H1 (cell line): Measurements from ENCODE around the gene PGAP3. TPM values are rescaled to one million over a fixed set of nuclear protein-coding genes. Genes with fewer than 3 reads are reported as not detected.

ENCODE experiments used
- CTCF ChIA-PET: fragments of 300-600 bp; sonication (Branson Sonifier 250); formaldehyde crosslinking; loops from one replicate; lab custom pipeline; 2021; ENCODE audit not compliant: partially characterized antibody; lab: Charles Lee
- POLR2A ChIA-PET: fragments of 300-600 bp; sonication (Branson Sonifier 250); formaldehyde crosslinking; loops from one replicate; lab custom pipeline; 2021; ENCODE audit warnings: inconsistent platforms; ENCODE audit not compliant: partially characterized antibody; lab: Charles Lee
- DNase-seq, 2 experiments: peaks; one replicate each; pipeline versions ENCODE4 v3.0.0 to v3.0.0-alpha.2; 2010 to 2022; ENCODE audit warnings: low spot score in 2 of 2, low read depth in 1 of 2, mixed read lengths in 1 of 2
- FAIRE-seq: peaks from 2 replicates; lab custom pipeline; 2011; peaks lifted over from hg19 to GRCh38; lab: Jason Lieb, UNC
- H2AFZ ChIP-seq: 2 replicates; pipeline ENCODE4 v1.8.1; 2012; ENCODE audit warnings: low read length, inconsistent platforms
- H2AK5ac ChIP-seq: 2 replicates; pipeline ENCODE4 v1.6.1; 2013; ENCODE audit warnings: low read depth, low read length
- H2BK120ac ChIP-seq: replicated peaks from 2 replicates; pipeline ENCODE3; 2013; ENCODE audit warnings: low read depth, low read length, inconsistent platforms
- H2BK12ac ChIP-seq: 2 replicates; pipeline ENCODE4 v1.6.1; 2013; ENCODE audit warnings: low read depth, low read length
- H2BK15ac ChIP-seq: 2 replicates; pipeline ENCODE4 v1.6.1; 2013; ENCODE audit warnings: low read length
- H2BK20ac ChIP-seq: 2 replicates; pipeline ENCODE4 v1.6.1; 2013; ENCODE audit warnings: low read length
- H2BK5ac ChIP-seq: 2 replicates; pipeline ENCODE4 v1.6.1; 2013; ENCODE audit warnings: low read depth, low read length
- H3K14ac ChIP-seq: 2 replicates; pipeline ENCODE4 v1.6.1; 2013; ENCODE audit warnings: inconsistent platforms; ENCODE audit not compliant: insufficient read length
- H3K18ac ChIP-seq: 2 replicates; pipeline ENCODE4 v1.6.1; 2013; ENCODE audit warnings: low read length; ENCODE audit errors: extremely low read depth
- H3K23ac ChIP-seq: 2 replicates; pipeline ENCODE4 v1.6.1; 2013; ENCODE audit warnings: inconsistent platforms; ENCODE audit not compliant: insufficient read length
- H3K23me2 ChIP-seq: 2 replicates; pipeline ENCODE4 v1.6.1; 2013; ENCODE audit warnings: low read depth, low read length
- H3K27ac ChIP-seq: 2 replicates; pipeline ENCODE4 v1.6.1; 2011; ENCODE audit warnings: low read depth, low read length, inconsistent platforms
- H3K27me3 ChIP-seq, 4 experiments: replicated peaks in 1 of 4; 1 replicate in 1 of 4; 2 replicates in 3 of 4; pipeline versions ENCODE4 v1.6.1 to v1.8.1; 2011 to 2013; ENCODE audit warnings: low read length in 3 of 4, mild to moderate bottlenecking in 3 of 4, inconsistent platforms in 2 of 4, mixed read lengths in 2 of 4, moderate library complexity in 1 of 4; ENCODE audit not compliant: control insufficient read depth in 3 of 4, insufficient read depth in 3 of 4; ENCODE audit errors: extremely low read depth in 1 of 4
- H3K36me3 ChIP-seq, 4 experiments: 2 replicates each; pipeline versions ENCODE4 v1.6.1 to v1.8.1; 2011 to 2013; ENCODE audit warnings: mild to moderate bottlenecking in 4 of 4, low read length in 3 of 4, moderate library complexity in 2 of 4, control low read depth in 1 of 4, inconsistent platforms in 1 of 4; ENCODE audit not compliant: insufficient read depth in 4 of 4, control insufficient read depth in 2 of 4
- H3K4ac ChIP-seq: replicated peaks from 2 replicates; pipeline ENCODE3; 2013; ENCODE audit warnings: low read length, low read depth, mixed read lengths, inconsistent platforms; ENCODE audit not compliant: insufficient read length
- H3K4me1 ChIP-seq, 4 experiments: replicated peaks in 1 of 4; 1 replicate in 1 of 4; 2 replicates in 3 of 4; pipeline versions ENCODE4 v1.6.1 to v1.8.1; 2011 to 2013; ENCODE audit warnings: low read length in 3 of 4, inconsistent platforms in 2 of 4, mixed read lengths in 1 of 4; ENCODE audit not compliant: insufficient read depth in 4 of 4, control insufficient read depth in 3 of 4
- H3K4me2 ChIP-seq, 2 experiments: 2 replicates each; pipeline versions ENCODE4 v1.6.1 to v1.8.1; 2011 to 2013; ENCODE audit warnings: low read depth in 2 of 2, low read length in 2 of 2, control low read depth in 1 of 2, inconsistent platforms in 1 of 2, mild to moderate bottlenecking in 1 of 2; ENCODE audit not compliant: insufficient read depth in 1 of 2
- H3K4me3 ChIP-seq, 4 experiments: fragments of 200-600, 300-600 bp in 1 of 4; sonication (generic), shearing (Covaris generic), sonication (Bioruptor Twin) in 1 of 4; 2 replicates each; pipeline versions ENCODE4 v1.5.1 to v1.8.1; 2011 to 2016; ENCODE audit warnings: low read length in 4 of 4, low read depth in 3 of 4, control low read depth in 2 of 4, inconsistent platforms in 2 of 4, mild to moderate bottlenecking in 2 of 4, mixed read lengths in 1 of 4, moderate library complexity in 1 of 4; ENCODE audit not compliant: insufficient read depth in 2 of 4; ENCODE audit errors: extremely low read depth in 1 of 4
- H3K56ac ChIP-seq: replicated peaks from 2 replicates; pipeline ENCODE3; 2013; ENCODE audit warnings: low read depth, mild to moderate bottlenecking, mixed read lengths, low read length, inconsistent platforms; ENCODE audit not compliant: insufficient read length
- H3K79me1 ChIP-seq: 2 replicates; pipeline ENCODE4 v1.6.1; 2013; ENCODE audit warnings: low read depth, low read length, control low read depth
- H3K79me2 ChIP-seq, 2 experiments: 2 replicates each; pipeline versions ENCODE4 v1.6.1 to v1.8.1; 2012 to 2013; ENCODE audit warnings: low read length in 2 of 2, mild to moderate bottlenecking in 2 of 2, inconsistent platforms in 1 of 2; ENCODE audit not compliant: insufficient read depth in 2 of 2, control insufficient read depth in 1 of 2
- H3K9ac ChIP-seq, 4 experiments: replicated peaks in 1 of 4; 1 replicate in 1 of 4; 2 replicates in 3 of 4; pipeline versions ENCODE4 v1.6.1 to v1.8.1; 2011 to 2013; ENCODE audit warnings: low read depth in 3 of 4, low read length in 3 of 4, control low read depth in 2 of 4, mild to moderate bottlenecking in 2 of 4, moderate library complexity in 2 of 4, inconsistent platforms in 1 of 4; ENCODE audit errors: extremely low read depth in 1 of 4
- H3K9me3 ChIP-seq, 2 experiments: 2 replicates each; pipeline versions ENCODE4 v1.6.1 to v1.8.1; 2012 to 2013; ENCODE audit warnings: mild to moderate bottlenecking in 2 of 2, moderate library complexity in 2 of 2, control low read depth in 1 of 2, inconsistent platforms in 1 of 2, low read depth in 1 of 2, low read length in 1 of 2, mixed read lengths in 1 of 2; ENCODE audit not compliant: insufficient read depth in 2 of 2
- H4K20me1 ChIP-seq, 2 experiments: replicated peaks in 1 of 2; 2 replicates each; pipeline versions ENCODE3 to v1.8.1; 2011 to 2013; ENCODE audit warnings: inconsistent platforms in 2 of 2, low read length in 2 of 2, mild to moderate bottlenecking in 1 of 2; ENCODE audit not compliant: insufficient read depth in 2 of 2, control insufficient read depth in 1 of 2
- H4K5ac ChIP-seq: 2 replicates; pipeline ENCODE4 v1.6.1; 2013; ENCODE audit warnings: low read length, low read depth, mixed read lengths, inconsistent platforms; ENCODE audit not compliant: insufficient read length
- H4K8ac ChIP-seq: 2 replicates; pipeline ENCODE4 v1.8.0; 2013; ENCODE audit warnings: mild to moderate bottlenecking, moderate library complexity, low read length, inconsistent platforms; ENCODE audit not compliant: insufficient read depth; ENCODE audit errors: extremely low read depth
- H4K91ac ChIP-seq: replicated peaks from 2 replicates; pipeline ENCODE3; 2013; ENCODE audit warnings: low read length, mixed read lengths, inconsistent platforms; ENCODE audit not compliant: insufficient read length
- CTCF ChIP-seq, 3 experiments: IDR thresholded peaks; 1 replicate in 2 of 3; 2 replicates in 1 of 3; pipeline versions ENCODE4 v1.5.1 to v1.6.1; 2011; ENCODE audit warnings: low read length in 3 of 3, mild to moderate bottlenecking in 3 of 3, inconsistent platforms in 2 of 3, low read depth in 1 of 3, moderate library complexity in 1 of 3; ENCODE audit not compliant: insufficient read depth in 1 of 3; ENCODE audit errors: control extremely low read depth in 1 of 3
- SAP30 ChIP-seq: fragments of 300-600 bp; sonication (generic); IDR thresholded peaks from 2 replicates; pipeline ENCODE4 v1.7.1; 2012; ENCODE audit warnings: low read length, moderate library complexity, mild to moderate bottlenecking, inconsistent platforms; ENCODE audit not compliant: insufficient read depth, insufficient replicate concordance
- WGBS, 2 experiments: shearing (Covaris generic) in 1 of 2; methylation state at CpG; one replicate each; pipeline versions ENCODE4 v1.1.6 to v1.1.7; 2013 to 2015; ENCODE audit warnings: low lambda C conversion rate in 2 of 2, mixed read lengths in 2 of 2, inconsistent platforms in 1 of 2, low coverage in 1 of 2, missing lambda C conversion rate in 1 of 2; ENCODE audit not compliant: insufficient replicate concordance in 2 of 2, insufficient coverage in 1 of 2, insufficient read length in 1 of 2; ENCODE audit errors: extremely low coverage in 1 of 2, missing lambda C conversion rate in 1 of 2; 5-methylcytosine and 5-hydroxymethylcytosine counted together
- polyA plus RNA-seq, 7 experiments: library from polyadenylated mRNA; depleted of rRNA in 3 of 7; stranded (reverse) in 5 of 7; unstranded in 2 of 7; fragments of >200 nt in 5 of 7; fragments of 200-250 nt in 2 of 7; gene quantifications; 1 replicate in 5 of 7; 2 replicates in 1 of 7; 4 replicates in 1 of 7; pipeline versions ENCODE4 v1.2.1 to v1.2.3, GENCODE V29; 2011 to 2013; ENCODE audit warnings: missing spikeins in 2 of 7, mixed read lengths in 2 of 7
- total RNA-seq: library from RNA; stranded (reverse); fragmentation: NEBNext Ultra II Directional; extraction: Animal tissue kit (Norgen Biotek cat#: 25700); gene quantifications from 2 replicates; pipeline ENCODE4 v1.2.1, GENCODE V29; 2021

Gene PGAP3
- total and polyA plus RNA-seq, 2 of the 8 experiments (the other 6 are each of a cell fraction or from before 2014, with no cell fraction given): 21.0 to 30.7 TPM

GRCh38 chr17:39652587-39653315, 35.1 kb downstream of the PGAP3 start:
- Histone ChIP-seq H3K4me1 (peaks cover 5 to 26% (median 19%) of the 10 kb centered on the region in 4 experiments), H2BK5ac (peak overlapping the region; percentile 68), H2BK15ac (peak overlapping the region; percentile 99; the same call in 1 of the 2 replicates), H2BK120ac (peak overlapping the region; percentile 38), H2AK5ac (peak overlapping the region; percentile 47; the same call in 1 of the 2 replicates), H3K79me2 (peaks cover 0 to 2% of the 10 kb centered on the region in 2 experiments; a peak in 1 of 4 replicates), H2AFZ (no peak overlapping the region), H3K4me3 (no peak overlapping the region), H2BK12ac (peak overlapping the region; percentile 64; the same call in 1 of the 2 replicates), H3K23me2 (no peaks in the 10 kb centered on the region; the same call in 1 of the 2 replicates), H2BK20ac (0 out of 2 replicates have a peak overlapping the region, but pooled peaks have one; percentile 73), H4K5ac (peak overlapping the region; percentile 77), H4K91ac (peak overlapping the region; percentile 92), H3K23ac (no peak overlapping the region), H3K4ac (peak overlapping the region; percentile 33), H3K27me3 (no peaks in the 10 kb centered on the region), H3K9me3 (no peaks in the 10 kb centered on the region), H3K18ac (peak overlapping the region; percentile 80), H3K79me1 (peaks cover 2% of the 10 kb centered on the region; the same call in 1 of the 2 replicates), H4K20me1 (peaks cover 1 to 2% of the 10 kb centered on the region in 2 experiments), H3K56ac (no peak overlapping the region), H3K36me3 (no peaks in the 10 kb centered on the region), H3K9ac (no peak overlapping the region), H3K27ac (peak overlapping the region; percentile 59; the same call in 1 of the 2 replicates), H4K8ac (peak overlapping the region; percentile 46; the same call in 1 of the 2 replicates), H3K4me2 (peak overlapping the region; percentile 14 to 45; a peak in 2 of 4 replicates), H3K14ac (no peak overlapping the region)
- ChIA-PET POLR2A (interaction anchor here (0.8 to 5.2 kb wide), 11 partner anchors 8 to 47 kb away, joined by 3 to 28 read pairs (median 5); partner anchors contain the start of genes ERBB2, PNMT and TCAP), CTCF (interaction anchor here (0.9 to 49.2 kb wide), 9 partner anchors 11 to 105 kb away, joined by 3 to 1885 read pairs (median 7); partner anchors contain the start of genes ERBB2, GRB7, MIEN1 and PGAP3)
- 64% methylated on average over 7 of the region's 7 CpGs; no CpG with 5 or more reads in 1 of the 2 experiments for WGBS, 2 experiments
- FAIRE-seq (no peak), DNase-seq (no peak)
- no peak for TF ChIP-seq SAP30
- TF ChIP-seq CTCF (IDR thresholded peaks at IDR 0.05; ENCODE audit: control extremely low read depth in 1 of 3, insufficient read depth in 1 of 3, low read depth in 1 of 3, low read length in 3 of 3): 0 out of 4 replicates have a peak, but pooled peaks of 1 of the 3 experiments have one; percentile 0
